Lower leg skin (tissue), 4 donors: ENCODE measurements around the gene CDC26. TPM values are rescaled to one million over a fixed set of nuclear protein-coding genes. Genes with fewer than 3 reads are reported as not detected.

Source experiments
- DNase-seq, 2 donors: peaks; one replicate each; pipeline ENCODE4 v3.0.0-alpha.2; 2019; ENCODE audit warnings: low spot score in 2 of 2
- H3K4me3 ChIP-seq: fragments of 200-600 bp; sonication (generic); 2 replicates; pipeline ENCODE4 v1.5.1; 2017; ENCODE audit warnings: mild to moderate bottlenecking, low read depth; ENCODE audit not compliant: poor library complexity, severe bottlenecking
- CTCF ChIP-seq, 3 donors: fragments of 450-650 bp; IDR thresholded peaks; one replicate each; pipeline ENCODE4 v1.5.1; 2016; ENCODE audit warnings: antibody characterized with exemption in 3 of 3, mild to moderate bottlenecking in 3 of 3, moderate library complexity in 2 of 3
- POLR2A ChIP-seq, 2 donors: fragments of 450-650 bp; IDR thresholded peaks; one replicate each; pipeline ENCODE4 v1.6.1; 2016 to 2017; ENCODE audit warnings: antibody characterized with exemption in 2 of 2, mild to moderate bottlenecking in 1 of 2, moderate library complexity in 1 of 2
- WGBS, 2 donors: methylation state at CpG; one replicate each; pipeline ENCODE4 v1.1.5; 2018; 5-methylcytosine and 5-hydroxymethylcytosine counted together
- intact Hi-C: fragments of 100-400 bp; cut with DNase I; formaldehyde crosslinking; loops from one replicate; pipeline ENCODE4 v1.15.0; 2023; ENCODE audit warnings: low total_unique reads
- total RNA-seq, 4 donors: library from RNA; depleted of rRNA; stranded (reverse); fragments of >200 nt; gene quantifications; one replicate each; pipeline ENCODE4 v1.1.0, GENCODE V29; 2016

CDC26 gene
- total RNA-seq, 4 donors from 2014 or later: 17.8 to 33.3 (median 20.1) TPM

GRCh38 chr9:113306566-113306965 is 31.2 kb upstream of the CDC26 start:
- no peak overlapping the region for H3K4me3 ChIP-seq
- intact Hi-C loops: loop anchor here (5.0 kb wide), 1 partner anchor 101 kb away; no protein-coding TSS in a partner anchor
- DNase-seq: no peak
- TF ChIP-seq POLR2A (IDR thresholded peaks at IDR 0.05): no peak
- no peak for TF ChIP-seq CTCF (IDR thresholded peaks at IDR 0.05)
- 83 to 89% methylated on average over 1 of the region's 1 CpG for whole genome bisulfite sequencing, 2 donors

DNA sequence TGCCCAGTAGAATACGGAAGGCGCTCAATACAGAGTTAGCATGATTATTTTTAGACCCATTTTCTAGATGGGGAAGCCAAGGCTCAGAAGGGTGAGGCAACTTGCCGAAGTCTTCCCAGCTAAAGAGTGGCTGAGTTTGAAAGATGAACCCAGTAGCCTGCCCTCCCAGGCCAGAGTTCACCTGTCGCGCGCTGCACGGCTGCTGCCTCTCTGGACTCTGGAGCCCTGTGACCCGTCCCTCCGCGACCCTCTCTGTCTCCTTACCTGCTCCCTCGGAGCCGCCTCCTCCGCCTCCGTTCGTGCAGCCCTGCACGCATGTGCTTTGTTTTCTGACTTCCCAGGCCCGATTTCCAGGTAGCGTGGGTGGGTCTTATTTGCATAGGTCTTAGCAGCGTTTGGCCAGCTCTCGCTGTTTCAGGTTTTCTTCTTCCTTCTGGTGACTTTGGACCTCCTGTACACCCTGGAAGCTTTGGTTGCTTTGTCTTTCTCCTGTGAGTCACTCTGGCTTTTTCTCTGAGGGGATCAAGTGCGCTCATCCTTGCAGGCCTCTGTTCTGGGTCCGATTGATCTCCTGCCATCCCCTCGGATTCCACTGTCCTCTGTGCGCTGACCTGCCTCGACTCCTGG is 27.5 kb upstream of the CDC26 start, which contains the start of gene RNF183:
Gene RNF183 (minus strand): TSS at position 585 of the 627 bp plus-strand sequence. CDS start 5,192 bp downstream, outside the sequence.
- no peak within 1 kb of the TSS for H3K4me3 ChIP-seq
- intact Hi-C loops: no loop called here
- DNase-seq: no peak
- TF ChIP-seq POLR2A (IDR thresholded peaks at IDR 0.05) (no peak), CTCF (IDR thresholded peaks at IDR 0.05) (no peak)
- 82 to 90% methylated on average over 25 of the region's 25 CpGs for WGBS, 2 donors

DNA sequence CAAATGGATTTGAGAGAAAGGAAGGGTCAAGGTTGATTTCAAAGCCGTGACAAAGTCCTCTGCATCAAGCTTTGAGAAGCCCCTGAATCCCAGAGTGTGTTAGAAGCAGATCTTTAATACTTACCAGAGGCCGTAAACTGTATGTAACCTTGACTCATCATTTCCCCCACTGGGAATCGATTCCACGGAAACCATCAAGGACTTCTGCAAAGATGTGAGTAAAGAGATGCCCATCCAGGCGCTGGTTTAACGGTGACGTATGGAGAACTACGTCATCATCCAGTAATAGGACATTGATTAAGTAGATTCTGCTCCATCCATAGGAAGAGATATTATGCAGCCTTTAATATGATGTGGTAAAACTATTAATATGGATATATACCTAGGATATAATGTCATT is 26.2 kb upstream of the CDC26 start:
- H3K4me3 ChIP-seq: no peak overlapping the region
- TF ChIP-seq CTCF (IDR thresholded peaks at IDR 0.05) (no peak), POLR2A (IDR thresholded peaks at IDR 0.05) (no peak)
- intact Hi-C loops: no loop called here
- no peak for DNase-seq
- WGBS, 2 donors: 81 to 85% methylated on average over 8 of the region's 8 CpGs

GRCh38 chr9:113299800-113300292 is 24.5 kb upstream of the CDC26 start:
- no peak for DNase-seq
- WGBS, 2 donors: 47 to 59% methylated on average over 8 of the region's 8 CpGs
- intact Hi-C loops: loop anchor here (10.0 kb wide), 1 partner anchor 355 kb away; no protein-coding TSS in a partner anchor
- H3K4me3 ChIP-seq: no peak overlapping the region
- TF ChIP-seq CTCF (IDR thresholded peaks at IDR 0.05): no peak
- TF ChIP-seq POLR2A (IDR thresholded peaks at IDR 0.05): no peak

- DNase-seq: no peak
- WGBS, 2 donors: 87 to 92% methylated on average over 12 to 15 of the region's 15 CpGs
- H3K4me3 ChIP-seq: no peak overlapping the region
- intact Hi-C loops: loop anchor here (10.0 kb wide), 1 partner anchor 356 kb away; no protein-coding TSS in a partner anchor
- TF ChIP-seq POLR2A (IDR thresholded peaks at IDR 0.05) (no peak), CTCF (IDR thresholded peaks at IDR 0.05) (no peak)
Measured at GRCh38 chr9:113298924-113299770, 23.8 kb upstream of the CDC26 start.
